Activated T-cell treated with anti-CD3 and anti-CD28 coated beads, Interleukin-2, amount 50 U/mL, for 24 hours (primary cell): Measurements from ENCODE around the gene ASXL1.

Experiments
- DNase-seq: peaks from one replicate; pipeline ENCODE4 v3.0.0-alpha.2; 2020
- H3K27ac Mint-ChIP-seq: 2 replicates; pipeline ENCODE4 v1.8.0; 2020; ENCODE audit warnings: mild to moderate bottlenecking, mixed read lengths
- H3K27me3 Mint-ChIP-seq: 2 replicates; pipeline ENCODE4 v1.8.0; 2020; ENCODE audit warnings: mixed read lengths
- H3K36me3 Mint-ChIP-seq: 2 replicates; pipeline ENCODE4 v1.8.0; 2020; ENCODE audit warnings: low read depth, mixed read lengths
- H3K4me1 Mint-ChIP-seq: 2 replicates; pipeline ENCODE4 v1.8.0; 2020; ENCODE audit warnings: low read depth, mixed read lengths
- H3K4me3 Mint-ChIP-seq: 2 replicates; pipeline ENCODE4 v1.8.0; 2020; ENCODE audit warnings: mild to moderate bottlenecking, moderate library complexity, mixed read lengths
- H3K9me3 Mint-ChIP-seq: 2 replicates; pipeline ENCODE4 v1.8.0; 2020; ENCODE audit warnings: mixed read lengths

ASXL1 gene

GRCh38 chr20:32470025-32470861 lies 112.1 kb downstream of the ASXL1 start:
- DNase-seq = no peak
- peaks cover 16% of the 10 kb centered on the region for H3K4me1 Mint-ChIP-seq
- H3K9me3 Mint-ChIP-seq = no peaks in the 10 kb centered on the region
- H3K4me3 Mint-ChIP-seq = no peak overlapping the region
- no peaks in the 10 kb centered on the region for H3K27me3 Mint-ChIP-seq
- peak overlapping the region; percentile 63 for H3K27ac Mint-ChIP-seq
- H3K36me3 Mint-ChIP-seq = peaks cover 11% of the 10 kb centered on the region

GRCh38 chr20:32470940-32471339 lies 112.8 kb downstream of the ASXL1 start:
- no peaks in the 10 kb centered on the region for H3K9me3 Mint-ChIP-seq
- peaks cover 21% of the 10 kb centered on the region for H3K4me1 Mint-ChIP-seq
- no peak overlapping the region for H3K4me3 Mint-ChIP-seq
- DNase-seq = no peak
- peaks cover 11% of the 10 kb centered on the region for H3K36me3 Mint-ChIP-seq
- no peaks in the 10 kb centered on the region for H3K27me3 Mint-ChIP-seq
- peak overlapping the region; percentile 47 for H3K27ac Mint-ChIP-seq

- H3K36me3 Mint-ChIP-seq = peaks cover 11% of the 10 kb centered on the region
- peak overlapping the region; percentile 44 for H3K27ac Mint-ChIP-seq
- DNase-seq = no peak
- H3K4me3 Mint-ChIP-seq = no peak overlapping the region
- H3K9me3 Mint-ChIP-seq = no peaks in the 10 kb centered on the region
- H3K27me3 Mint-ChIP-seq = no peaks in the 10 kb centered on the region
- peaks cover 39% of the 10 kb centered on the region for H3K4me1 Mint-ChIP-seq
Measured at GRCh38 chr20:32472581-32473207, 114.6 kb downstream of the ASXL1 start.

- Mint-ChIP-seq H3K27ac (peak overlapping the region; percentile 59), H3K36me3 (peaks cover 11% of the 10 kb centered on the region), H3K4me3 (no peak overlapping the region), H3K4me1 (peaks cover 45% of the 10 kb centered on the region), H3K9me3 (no peaks in the 10 kb centered on the region), H3K27me3 (no peaks in the 10 kb centered on the region)
- no peak for DNase-seq
Measured at GRCh38 chr20:32473231-32474008, 115.3 kb downstream of the ASXL1 start.

GRCh38 chr20:32474009-32474716 lies 116.0 kb downstream of the ASXL1 start:
- no peaks in the 10 kb centered on the region for H3K27me3 Mint-ChIP-seq
- no peak for DNase-seq
- no peaks in the 10 kb centered on the region for H3K9me3 Mint-ChIP-seq
- H3K27ac Mint-ChIP-seq = no peak overlapping the region
- no peak overlapping the region for H3K4me3 Mint-ChIP-seq
- H3K36me3 Mint-ChIP-seq = peaks cover 11% of the 10 kb centered on the region
- H3K4me1 Mint-ChIP-seq = peaks cover 50% of the 10 kb centered on the region

- Mint-ChIP-seq H3K9me3 (no peaks in the 10 kb centered on the region), H3K36me3 (peaks cover 11% of the 10 kb centered on the region), H3K27ac (peak overlapping the region; percentile 52), H3K27me3 (no peaks in the 10 kb centered on the region), H3K4me1 (peaks cover 52% of the 10 kb centered on the region), H3K4me3 (no peak overlapping the region)
- DNase-seq = no peak
Measured at GRCh38 chr20:32474717-32474966, 116.5 kb downstream of the ASXL1 start.

GRCh38 chr20:32474967-32475811 lies 117.1 kb downstream of the ASXL1 start:
- Mint-ChIP-seq H3K27me3 (no peaks in the 10 kb centered on the region), H3K4me1 (peaks cover 54% of the 10 kb centered on the region), H3K27ac (peak overlapping the region; percentile 86), H3K9me3 (no peaks in the 10 kb centered on the region), H3K36me3 (peaks cover 11% of the 10 kb centered on the region), H3K4me3 (no peak overlapping the region)
- no peak for DNase-seq

GRCh38 chr20:32476684-32477593 lies 118.8 kb downstream of the ASXL1 start:
- no peak for DNase-seq
- Mint-ChIP-seq H3K27me3 (no peaks in the 10 kb centered on the region), H3K4me1 (peaks cover 55% of the 10 kb centered on the region), H3K27ac (peak overlapping the region; percentile 86), H3K4me3 (no peak overlapping the region), H3K9me3 (no peaks in the 10 kb centered on the region), H3K36me3 (peaks cover 6% of the 10 kb centered on the region)

- DNase-seq = no peak
- Mint-ChIP-seq H3K27ac (peak overlapping the region; percentile 86), H3K4me3 (no peak overlapping the region), H3K9me3 (no peaks in the 10 kb centered on the region), H3K36me3 (peaks cover 4% of the 10 kb centered on the region), H3K27me3 (no peaks in the 10 kb centered on the region), H3K4me1 (peaks cover 58% of the 10 kb centered on the region)
Measured at GRCh38 chr20:32477594-32478512, 119.7 kb downstream of the ASXL1 start.

GRCh38 chr20:32478576-32478975 lies 120.4 kb downstream of the ASXL1 start:
- Mint-ChIP-seq H3K9me3 (no peaks in the 10 kb centered on the region), H3K4me1 (peaks cover 56% of the 10 kb centered on the region), H3K4me3 (no peak overlapping the region), H3K27me3 (no peaks in the 10 kb centered on the region), H3K27ac (peak overlapping the region; percentile 12), H3K36me3 (peaks cover 2% of the 10 kb centered on the region)
- DNase-seq = no peak

- no peak for DNase-seq
- no peaks in the 10 kb centered on the region for H3K27me3 Mint-ChIP-seq
- H3K4me3 Mint-ChIP-seq = no peak overlapping the region
- no peaks in the 10 kb centered on the region for H3K36me3 Mint-ChIP-seq
- H3K27ac Mint-ChIP-seq = peak overlapping the region; percentile 37
- peaks cover 55% of the 10 kb centered on the region for H3K4me1 Mint-ChIP-seq
- H3K9me3 Mint-ChIP-seq = no peaks in the 10 kb centered on the region
Measured at GRCh38 chr20:32479012-32479411, 120.9 kb downstream of the ASXL1 start.

GRCh38 chr20:32479697-32480171 lies 121.6 kb downstream of the ASXL1 start:
- Mint-ChIP-seq H3K27ac (peak overlapping the region; percentile 81), H3K4me1 (peaks cover 58% of the 10 kb centered on the region), H3K27me3 (no peaks in the 10 kb centered on the region), H3K36me3 (no peaks in the 10 kb centered on the region), H3K4me3 (no peak overlapping the region), H3K9me3 (no peaks in the 10 kb centered on the region)
- DNase-seq = no peak
